ENCODE measurements around the gene GALNT3. TPM values are rescaled to one million over a fixed set of nuclear protein-coding genes. Genes with fewer than 3 reads are reported as not detected.

The GALNT3 gene
- total and polyA plus RNA-seq, 2 of the 8 experiments (the other 6 are each of a cell fraction or from before 2014, with no cell fraction given), result 3.4 to 23.6 TPM

- DNase-seq (ENCODE audit: low read depth in 1 of 2, low spot score in 2 of 2), result no peak
Measured at GRCh38 chr2:165837122-165837521, 43.1 kb upstream of the GALNT3 start.

More at GRCh38 chr2:165837122-165837521, 43.1 kb upstream of the GALNT3 start:
- Histone ChIP-seq H3K4me2 (ENCODE audit: insufficient read depth in 1 of 2, low read depth in 2 of 2, low read length in 2 of 2) (no peak overlapping the region), H3K9ac (replicated peaks in 1 of 4; ENCODE audit: extremely low read depth in 1 of 4, low read depth in 3 of 4, low read length in 3 of 4) (no peak overlapping the region), H3K79me2 (ENCODE audit: control insufficient read depth in 1 of 2, insufficient read depth in 2 of 2, low read length in 2 of 2) (no peaks in the 10 kb centered on the region), H2BK5ac (ENCODE audit: low read depth, low read length) (no peak overlapping the region), H4K91ac (replicated peaks; ENCODE audit: insufficient read length, low read length) (no peak overlapping the region), H3K4ac (replicated peaks; ENCODE audit: insufficient read length, low read depth, low read length) (no peak overlapping the region), H3K9me3 (ENCODE audit: insufficient read depth in 2 of 2, low read depth in 1 of 2, low read length in 1 of 2) (no peaks in the 10 kb centered on the region), H4K8ac (ENCODE audit: extremely low read depth, insufficient read depth, low read length) (no peak overlapping the region), H3K4me1 (replicated peaks in 1 of 4; ENCODE audit: control insufficient read depth in 3 of 4, insufficient read depth in 4 of 4, low read length in 3 of 4) (peaks cover 0 to 6% (median 1%) of the 10 kb centered on the region in 4 experiments; a peak in 2 of 7 replicates), H3K27me3 (replicated peaks in 1 of 4; ENCODE audit: control insufficient read depth in 3 of 4, extremely low read depth in 1 of 4, insufficient read depth in 3 of 4, low read length in 3 of 4) (peaks cover 0 to 1% (median 0%) of the 10 kb centered on the region in 4 experiments; a peak in 1 of 7 replicates), H3K56ac (replicated peaks; ENCODE audit: insufficient read length, low read depth, low read length) (no peak overlapping the region), H3K23me2 (ENCODE audit: low read depth, low read length) (no peaks in the 10 kb centered on the region; the same call in 1 of the 2 replicates), H2AFZ (ENCODE audit: low read length) (no peak overlapping the region), H3K4me3 (ENCODE audit: extremely low read depth in 1 of 4, insufficient read depth in 2 of 4, low read depth in 3 of 4, low read length in 4 of 4) (no peak overlapping the region), H3K36me3 (ENCODE audit: control insufficient read depth in 2 of 4, insufficient read depth in 4 of 4, low read length in 3 of 4) (no peaks in the 10 kb centered on the region), H4K5ac (ENCODE audit: insufficient read length, low read depth, low read length) (no peak overlapping the region), H2BK12ac (ENCODE audit: low read depth, low read length) (no peak overlapping the region), H2BK120ac (replicated peaks; ENCODE audit: low read depth, low read length) (no peak overlapping the region), H3K27ac (ENCODE audit: low read depth, low read length) (no peak overlapping the region), H4K20me1 (replicated peaks in 1 of 2; ENCODE audit: control insufficient read depth in 1 of 2, insufficient read depth in 2 of 2, low read length in 2 of 2) (no peaks in the 10 kb centered on the region), H3K79me1 (ENCODE audit: low read depth, low read length) (no peaks in the 10 kb centered on the region), H2BK20ac (ENCODE audit: low read length) (no peak overlapping the region), H3K23ac (ENCODE audit: insufficient read length) (no peak overlapping the region), H3K14ac (ENCODE audit: insufficient read length) (no peak overlapping the region), H3K18ac (ENCODE audit: extremely low read depth, low read length) (no peak overlapping the region), H2AK5ac (ENCODE audit: low read depth, low read length) (no peak overlapping the region), H2BK15ac (ENCODE audit: low read length) (no peak overlapping the region)
- CTCF ChIA-PET (ENCODE audit: partially characterized antibody), result interaction anchor here (1.9 to 2.3 kb wide), 2 partner anchors 10 to 59 kb away, joined by 4 to 11 read pairs; no protein-coding TSS in a partner anchor
- POLR2A ChIA-PET (ENCODE audit: partially characterized antibody), result no interaction called here
- TF ChIP-seq RNF2 (IDR thresholded peaks at IDR 0.05; ENCODE audit: borderline replicate concordance, low read depth, low read length, missing control alignments, poor library complexity, severe bottlenecking), result no peak
- no peak for TF ChIP-seq BRCA1 (IDR thresholded peaks at IDR 0.05; ENCODE audit: low read depth, low read length)
- TF ChIP-seq SP4 (IDR thresholded peaks at IDR 0.05; ENCODE audit: low read length), result no peak
- no peak for TF ChIP-seq SUZ12 (IDR thresholded peaks at IDR 0.05; ENCODE audit: low read length)
- TF ChIP-seq KDM1A (IDR thresholded peaks at IDR 0.05; ENCODE audit: borderline replicate concordance, low read length), result no peak
- TF ChIP-seq E2F6 (IDR thresholded peaks at IDR 0.05), result no peak
- 76% methylated on average over 3 of the region's 3 CpGs; no CpG with 5 or more reads in 1 of the 2 experiments for WGBS, 2 experiments (ENCODE audit: extremely low coverage in 1 of 2, insufficient coverage in 1 of 2, insufficient read length in 1 of 2, insufficient replicate concordance in 2 of 2, low coverage in 1 of 2, low lambda C conversion rate in 2 of 2, missing lambda C conversion rate in 1 of 2)
- no peak for FAIRE-seq
